ENCODE measurements around the gene POTEE. TPM values are rescaled to one million over a fixed set of nuclear protein-coding genes. Genes with fewer than 3 reads are reported as not detected.
"Not testable (repeated sequence)": the region's sequence is repeated elsewhere in the genome, so short reads cannot be mapped to it uniquely, and the experiment has no call there.

Gene POTEE
- total and polyA plus RNA-seq, 2 experiments from 2014 or later: 7.5 to 12.2 TPM

DNA sequence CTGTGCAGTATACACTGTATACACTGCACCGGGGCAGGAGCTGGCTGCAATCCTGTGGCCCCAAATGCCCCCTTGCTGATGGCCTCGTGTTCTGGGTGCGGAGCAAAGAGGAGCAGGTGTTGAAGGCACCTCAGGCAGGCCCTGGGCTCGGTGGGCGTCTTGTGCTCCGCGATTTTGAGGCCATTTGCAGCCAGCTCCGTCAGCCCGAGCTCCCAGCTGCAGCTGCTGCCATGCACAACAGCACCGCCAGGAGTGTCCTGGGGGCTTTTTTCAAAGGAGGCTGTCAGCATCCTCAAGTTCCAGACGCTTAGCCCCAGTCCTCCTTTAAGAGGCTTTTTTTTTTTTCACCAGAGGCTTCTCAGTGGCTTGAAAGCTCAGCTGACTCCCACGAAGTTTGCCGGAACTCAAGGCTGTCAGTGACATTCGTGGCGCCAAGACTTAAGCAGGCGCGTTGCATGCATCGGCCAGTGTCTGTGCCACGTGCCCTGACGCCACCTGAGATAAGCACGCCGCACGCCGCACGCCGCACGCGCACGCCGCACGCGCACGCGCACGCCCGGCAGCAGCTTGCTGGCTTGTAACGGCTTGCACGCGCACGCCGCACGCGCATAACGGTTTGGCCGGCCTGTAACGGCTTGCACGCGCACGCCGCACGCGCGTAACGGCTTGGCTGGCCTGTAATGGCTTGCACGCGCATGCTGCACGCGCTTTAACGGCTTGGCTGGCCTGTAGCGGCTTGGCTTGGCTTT lies 8.1 kb downstream of the POTEE start:
- H3K9me3 ChIP-seq (ENCODE audit: low read depth); H3K4me1 ChIP-seq (ENCODE audit: low read depth); H3K36me3 ChIP-seq; H3K27ac ChIP-seq; H3K27me3 ChIP-seq; DNase-seq (ENCODE audit: low read depth in 1 of 2, low spot score in 1 of 2); H3K4me3 ChIP-seq: not testable (repeated sequence)

DNA sequence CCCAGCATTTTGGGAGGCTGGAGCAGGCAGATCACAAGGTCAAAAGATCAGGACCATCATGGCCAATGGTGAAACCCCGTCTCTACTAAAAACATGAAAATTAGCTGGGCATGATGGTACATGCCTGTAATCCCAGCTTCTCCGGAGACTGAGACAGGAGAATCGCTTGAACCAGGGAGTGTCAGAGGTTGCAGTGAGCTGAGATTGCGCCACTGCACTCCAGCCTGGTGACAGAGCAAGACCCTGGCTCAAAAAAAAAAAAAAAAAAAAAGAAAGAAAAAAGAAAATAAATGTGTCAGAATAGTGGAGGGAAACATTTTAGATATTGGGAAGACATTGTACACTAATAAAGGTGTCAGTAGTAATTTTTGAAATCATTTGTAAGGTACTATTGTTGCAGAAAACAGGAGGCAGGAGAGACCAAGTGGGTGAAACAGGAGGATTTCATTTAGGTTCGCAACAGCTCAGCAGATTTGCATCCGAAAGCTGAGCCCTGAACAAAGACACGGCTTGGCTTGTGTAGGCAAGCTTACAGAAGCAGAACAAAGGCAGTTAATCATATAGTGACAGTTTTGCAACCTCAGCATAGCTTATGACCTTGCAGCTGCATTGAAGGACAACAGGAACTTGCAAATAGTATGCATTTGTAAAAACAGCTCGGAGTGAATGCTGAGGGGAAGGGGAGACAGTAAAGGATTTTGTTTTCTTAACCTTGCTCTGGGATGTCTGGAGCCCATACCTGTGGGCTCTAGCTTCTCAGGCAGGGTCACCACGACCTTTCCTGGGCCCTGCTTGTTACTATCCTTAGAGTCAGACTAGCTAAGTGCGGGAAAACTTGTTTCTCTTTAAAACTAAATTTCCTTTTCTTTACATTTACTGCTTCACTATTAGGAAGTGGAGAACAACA lies 26.5 kb downstream of the POTEE start:
- peak; percentile 2 to 72 for DNase-seq (ENCODE audit: low read depth in 1 of 2, low spot score in 1 of 2)
- H3K4me3 ChIP-seq: not testable (repeated sequence)

More for the DNA sequence above, 26.5 kb downstream of the POTEE start:
- not testable (repeated sequence) for H3K27me3 ChIP-seq; H3K4me1 ChIP-seq (ENCODE audit: low read depth); H3K36me3 ChIP-seq; H3K9me3 ChIP-seq (ENCODE audit: low read depth)
- peak overlapping the region; percentile 59 for H3K27ac ChIP-seq

Other genes with a start within 250 kb of the POTEE start
- 109 and 142 TPM in 2 replicates for gene FAM168B, start 116.1 kb upstream of the POTEE start, total RNA-seq
- 50.4 and 58.2 TPM in 2 replicates for gene FAM168B, start 116.1 kb upstream of the POTEE start, polyA plus RNA-seq
- gene PLEKHB2, start 104.2 kb upstream of the POTEE start, total RNA-seq: 36.6 and 49.0 TPM in 2 replicates
- 52.4 and 61.0 TPM in 2 replicates for gene PLEKHB2, start 104.2 kb upstream of the POTEE start, polyA plus RNA-seq
- gene RAB6D, start 154.6 kb downstream of the POTEE start, total RNA-seq: 0.28 TPM in 1 of 2 replicates, not detected in the other
- gene RAB6D, start 154.6 kb downstream of the POTEE start, polyA plus RNA-seq: 0.12 and 0.48 TPM in 2 replicates